ENCODE measurements around the gene PRR13.

The PRR13 gene

GRCh38 chr12:53452159-53453077 lies 10.9 kb downstream of the PRR13 start:
- no peak for DNase-seq (ENCODE audit: insufficient read length, low spot score)
- peak; percentile 23 for TF ChIP-seq CTCF (IDR thresholded peaks at IDR 0.05; ENCODE audit: insufficient read depth, missing control alignments)

GRCh38 chr12:53453953-53454640 lies 12.6 kb downstream of the PRR13 start:
- DNase-seq (ENCODE audit: insufficient read length, low spot score) (no peak), FAIRE-seq (no peak)
- no peak for TF ChIP-seq CTCF (IDR thresholded peaks at IDR 0.05; ENCODE audit: insufficient read depth, missing control alignments)

More at GRCh38 chr12:53452159-53453077, 10.9 kb downstream of the PRR13 start:
- no peak for FAIRE-seq

- TF ChIP-seq CTCF (IDR thresholded peaks at IDR 0.05; ENCODE audit: insufficient read depth, missing control alignments), result no peak
- DNase-seq (ENCODE audit: insufficient read length, low spot score) (peak; percentile 41), FAIRE-seq (no peak)
Measured at GRCh38 chr12:53454707-53455106, 13.2 kb downstream of the PRR13 start.

- DNase-seq (ENCODE audit: insufficient read length, low spot score) (no peak), FAIRE-seq (no peak)
- TF ChIP-seq CTCF (IDR thresholded peaks at IDR 0.05; ENCODE audit: insufficient read depth, missing control alignments), result no peak
Measured at GRCh38 chr12:53456654-53457366, 15.3 kb downstream of the PRR13 start.

- FAIRE-seq, result no peak
- no peak for TF ChIP-seq CTCF (IDR thresholded peaks at IDR 0.05; ENCODE audit: insufficient read depth, missing control alignments)
- DNase-seq (ENCODE audit: insufficient read length, low spot score), result no peak
Measured at GRCh38 chr12:53459097-53459496, 17.6 kb downstream of the PRR13 start.

GRCh38 chr12:53461059-53461458 lies 19.5 kb downstream of the PRR13 start:
- FAIRE-seq (no peak), DNase-seq (ENCODE audit: insufficient read length, low spot score) (no peak)
- TF ChIP-seq CTCF (IDR thresholded peaks at IDR 0.05; ENCODE audit: insufficient read depth, missing control alignments), result no peak
